GM12878 (cell line): ENCODE measurements around the gene ABCA13. TPM values are rescaled to one million over a fixed set of nuclear protein-coding genes. Genes with fewer than 3 reads are reported as not detected.

Experiments used
- ATAC-seq: fragments of 200-7000 bp; cut with Tn5 transposase; 3 replicates; pipeline ENCODE4 v1.9.1; 2020; ENCODE audit warnings: mild to moderate bottlenecking, moderate library complexity
- BruUV-seq: library from RNA; stranded (reverse); fragments of 400-500 nt; replicated peaks from 2 replicates; lab custom pipeline; 2021; lab: Mats Ljungman, UMichigan
- CTCF ChIA-PET: fragments of 300-600 bp; sonication (Branson Sonifier 250); formaldehyde crosslinking; extraction: SDS; loops from one replicate; lab custom pipeline; 2021; ENCODE audit warnings: inconsistent platforms; lab: Yijun Ruan, JAX
- POLR2A ChIA-PET: fragments of 350-600 bp; formaldehyde crosslinking; extraction: SDS; loops from one replicate; lab custom pipeline; 2021; ENCODE audit warnings: inconsistent platforms; lab: Charles Lee
- RAD21 ChIA-PET: fragments of 300-600 bp; sonication (Branson Sonifier 250); formaldehyde crosslinking; loops from one replicate; lab custom pipeline; 2023; ENCODE audit warnings: antibody characterized with exemption; ENCODE audit not compliant: unreplicated experiment; lab: Charles Lee
- SMC1A ChIA-PET: fragments of 300-600 bp; sonication (Branson Sonifier 250); formaldehyde crosslinking; loops from one replicate; lab custom pipeline; 2023; ENCODE audit not compliant: unreplicated experiment, uncharacterized antibody; lab: Charles Lee
- DNase-seq: peaks from one replicate; pipeline ENCODE4 v3.0.0-alpha.2; 2011; ENCODE audit warnings: low read depth, low spot score
- FAIRE-seq: peaks from 3 replicates; lab custom pipeline; 2011; peaks lifted over from hg19 to GRCh38; lab: Jason Lieb, UNC
- H2AFZ ChIP-seq: 2 replicates; pipeline ENCODE4 v1.6.0; 2011; ENCODE audit warnings: low read depth, low read length, control low read depth; ENCODE audit not compliant: control insufficient read depth
- H3K27ac ChIP-seq: 2 replicates; pipeline ENCODE4 v1.5.1; 2011; ENCODE audit warnings: control low read depth; ENCODE audit not compliant: control insufficient read depth, insufficient read depth
- H3K27me3 ChIP-seq, 2 experiments: replicated peaks in 1 of 2; 2 replicates each; pipeline versions ENCODE4 v1.6.0 to v1.6.1; 2011; ENCODE audit warnings: low read length in 1 of 2; ENCODE audit not compliant: control insufficient read depth in 2 of 2, insufficient read depth in 2 of 2
- H3K36me3 ChIP-seq, 2 experiments: 2 replicates each; pipeline ENCODE4 v1.5.1; 2011; ENCODE audit warnings: low read length in 1 of 2; ENCODE audit not compliant: control insufficient read depth in 2 of 2, insufficient read depth in 2 of 2
- H3K4me1 ChIP-seq: 2 replicates; pipeline ENCODE4 v1.6.1; 2011; ENCODE audit warnings: mild to moderate bottlenecking, low read length, moderate library complexity, mixed read lengths; ENCODE audit not compliant: control insufficient read depth, insufficient read depth
- H3K4me2 ChIP-seq: 2 replicates; pipeline ENCODE4 v1.6.0; 2011; ENCODE audit warnings: control low read depth; ENCODE audit not compliant: control insufficient read depth, insufficient read depth
- H3K4me3 ChIP-seq: fragments of 200-600 bp; sonication (generic); 2 replicates; pipeline ENCODE4 v1.5.1; 2016
- H3K79me2 ChIP-seq: 2 replicates; pipeline ENCODE4 v1.6.0; 2011; ENCODE audit warnings: low read length; ENCODE audit not compliant: control insufficient read depth, insufficient read depth
- H3K9ac ChIP-seq: 2 replicates; pipeline ENCODE4 v1.8.0; 2011; ENCODE audit warnings: low read length, control low read depth, mixed read lengths; ENCODE audit not compliant: control insufficient read depth, insufficient read depth
- H3K9me3 ChIP-seq: replicated peaks from 3 replicates; pipeline ENCODE4 v1.5.1; 2011; ENCODE audit warnings: mild to moderate bottlenecking, low read length; ENCODE audit not compliant: control insufficient read depth, insufficient read depth
- H4K20me1 ChIP-seq: 2 replicates; pipeline ENCODE4 v1.6.0; 2011; ENCODE audit not compliant: control insufficient read depth, insufficient read depth
- BACH1 ChIP-seq: fragments of 450-650 bp; IDR thresholded peaks from 2 replicates; pipeline ENCODE4 v1.6.1; 2017; ENCODE audit warnings: mild to moderate bottlenecking, borderline replicate concordance
- CBX3 ChIP-seq: fragments of 200-600 bp; sonication (generic); IDR thresholded peaks from 2 replicates; pipeline ENCODE4 v1.6.1; 2016; ENCODE audit warnings: low read depth, borderline replicate concordance
- CHD2 ChIP-seq: IDR thresholded peaks from 2 replicates; pipeline ENCODE4 v1.6.1; 2011; ENCODE audit warnings: low read depth, low read length, improper control_type of control experiment, borderline replicate concordance
- CREM ChIP-seq: IDR thresholded peaks from 2 replicates; pipeline ENCODE4 v1.6.1; 2014; ENCODE audit warnings: antibody characterized with exemption, low read depth
- GABPA ChIP-seq: IDR thresholded peaks from 2 replicates; pipeline ENCODE4 v1.6.1; 2014; ENCODE audit warnings: antibody characterized with exemption, low read depth, mild to moderate bottlenecking, inconsistent platforms
- HDAC6 ChIP-seq: fragments of 200-600 bp; sonication (generic); IDR thresholded peaks from one replicate; pipeline ENCODE4 v1.8.0; 2017; ENCODE audit warnings: antibody characterized with exemption; ENCODE audit not compliant: unreplicated experiment
- IKZF2 ChIP-seq, 2 experiments: fragments of 450-650 bp; IDR thresholded peaks; 2 replicates each; pipeline ENCODE4 v1.6.1; 2017; ENCODE audit warnings: mild to moderate bottlenecking in 2 of 2, moderate library complexity in 2 of 2
- SREBF1 ChIP-seq: IDR thresholded peaks from 2 replicates; pipeline ENCODE4 v1.6.1; 2012; ENCODE audit warnings: mild to moderate bottlenecking, low read length
- SREBF2 ChIP-seq: IDR thresholded peaks from 2 replicates; pipeline ENCODE4 v1.6.1; 2012; ENCODE audit warnings: mild to moderate bottlenecking, low read length
- STAT3 ChIP-seq: IDR thresholded peaks from 2 replicates; pipeline ENCODE4 v1.6.1; 2011; ENCODE audit warnings: low read depth, low read length, improper control_type of control experiment
- YBX1 ChIP-seq: fragments of 450-650 bp; IDR thresholded peaks from 2 replicates; pipeline ENCODE4 v1.6.1; 2016; ENCODE audit warnings: antibody characterized with exemption
- YY1 ChIP-seq: IDR thresholded peaks from 2 replicates; pipeline ENCODE4 v1.6.1; 2011; ENCODE audit warnings: low read depth, mild to moderate bottlenecking, low read length
- ZBTB11 ChIP-seq: fragments of 450-650 bp; formaldehyde crosslinking; IDR thresholded peaks from 2 replicates; pipeline ENCODE4 v1.5.0; 2022; ENCODE audit warnings: mild to moderate bottlenecking, missing genetic modification characterization
- ZNF207 ChIP-seq: fragments of 450-650 bp; IDR thresholded peaks from 2 replicates; pipeline ENCODE4 v1.6.1; 2014; ENCODE audit warnings: antibody characterized with exemption, mild to moderate bottlenecking, borderline replicate concordance
- ZNF592 ChIP-seq: fragments of 450-650 bp; IDR thresholded peaks from 2 replicates; pipeline ENCODE4 v1.6.1; 2017; ENCODE audit warnings: mild to moderate bottlenecking, moderate library complexity
- WGBS: methylation state at CpG from one replicate; pipeline ENCODE4 v1.1.6; 2016; ENCODE audit warnings: low lambda C conversion rate; ENCODE audit not compliant: insufficient replicate concordance, insufficient coverage; ENCODE audit errors: missing lambda C conversion rate; 5-methylcytosine and 5-hydroxymethylcytosine counted together
- in situ Hi-C: fragments of 300-500 bp; cut with MboI; formaldehyde crosslinking; loops from 9 replicates; pipeline ENCODE4 v1.14.3; 2018; ENCODE audit warnings: mixed read lengths
- intact Hi-C: fragments of 100-400 bp; cut with micrococcal nuclease; formaldehyde crosslinking; loops from one replicate; pipeline ENCODE4 v1.14.2; 2022; ENCODE audit not compliant: unreplicated experiment
- polyA plus RNA-seq, 11 experiments: library from polyadenylated mRNA; depleted of rRNA in 4 of 11; unstranded in 6 of 11; stranded (reverse) in 5 of 11; fragments of >200 nt; fragmentation: Nextera tagmentation in 4 of 11; fragmentation: Illumina TruSeq in 1 of 11; extraction: Ambion mirVana in 4 of 11; extraction: Trizol in 1 of 11; gene quantifications; 1 replicate in 1 of 11; 2 replicates in 10 of 11; pipeline versions ENCODE4 v1.2.1 to v1.2.3, GENCODE V29; 2011 to 2016; ENCODE audit warnings: inconsistent platforms in 2 of 11, missing spikeins in 2 of 11, low read depth in 1 of 11
- total RNA-seq, 4 experiments: library from RNA; depleted of rRNA in 3 of 4; stranded (reverse); fragments of >200 nt in 3 of 4; fragmentation: Illumina TruSeq in 1 of 4; extraction: Trizol in 1 of 4; gene quantifications; 2 replicates each; pipeline versions ENCODE4 v1.2.1 to v1.2.3, GENCODE V29; 2013 to 2021

The ABCA13 gene
- total and polyA plus RNA-seq, 10 of the 15 experiments (the other 5 are each of a cell fraction or from before 2014, with no cell fraction given), result under 0.01 to 0.98 (median 0.04) TPM; not detected in 2

GRCh38 chr7:48438206-48438605, 266.9 kb downstream of the ABCA13 start (continued):
- TF ChIP-seq ZNF592 (no peak), SREBF1 (no peak), ZNF207 (no peak), GABPA (no peak), YY1 (no peak), CREM (no peak)

GRCh38 chr7:48441848-48442492, 270.7 kb downstream of the ABCA13 start:
- Histone ChIP-seq H3K4me2 (no peak overlapping the region), H3K4me1 (no peaks in the 10 kb centered on the region), H3K36me3 (no peaks in the 10 kb centered on the region)
- SMC1A ChIA-PET, result no interaction called here
- WGBS, result 39% methylated on average over 8 of the region's 8 CpGs
- ATAC-seq, result no peak
- in situ Hi-C loops, result no loop called here
- TF ChIP-seq IKZF2 (IDR thresholded peaks at IDR 0.05) (no peak), STAT3 (no peak), ZBTB11 (CRISPR knock-in tag) (no peak), HDAC6 (no peak), YBX1 (no peak), BACH1 (no peak), SREBF2 (no peak), CBX3 (no peak), CHD2 (no peak)
- TF ChIP-seq, all 136 proteins: peak for 0
- Histone ChIP-seq H3K9me3 (no peaks in the 10 kb centered on the region), H3K4me3 (no peak overlapping the region), H3K27ac (no peak overlapping the region), H3K9ac (no peak overlapping the region), H2AFZ (no peak overlapping the region), H4K20me1 (no peaks in the 10 kb centered on the region), H3K27me3 (no peaks in the 10 kb centered on the region), H3K79me2 (no peaks in the 10 kb centered on the region)
- no TSS peak for BruUV-seq
- RAD21 ChIA-PET, result no interaction called here
- no peak for FAIRE-seq
- CTCF ChIA-PET, result interaction anchor here (0.7 to 1.2 kb wide), 2 partner anchors 90 to 367 kb away, joined by 3 read pairs; no protein-coding TSS in a partner anchor
- DNase-seq, result no peak
- POLR2A ChIA-PET, result no interaction called here
- intact Hi-C loops, result no loop called here
